Epithelial cell of proximal tubule (primary cell): ENCODE data around the gene CEBPA. TPM values are rescaled to one million over a fixed set of nuclear protein-coding genes. Genes with fewer than 3 reads are reported as not detected.

Source experiments
- DNase-seq: peaks from one replicate; pipeline ENCODE4 v3.0.0-alpha.2; 2011; ENCODE audit warnings: low read depth
- H3K4me3 ChIP-seq: 2 replicates; pipeline ENCODE4 v1.5.1; 2011; ENCODE audit warnings: low read depth, mild to moderate bottlenecking, low read length
- total RNA-seq: library from RNA; depleted of rRNA; stranded (reverse); fragments of >200 nt; gene quantifications from 2 replicates; pipeline ENCODE4 v1.2.3, GENCODE V29; 2015
- TF ChIP-seq, protein P1 (sequence below): conservative IDR thresholded peaks from 2 replicates; pipeline ENCODE4 v1.5.1; 2012; ENCODE audit warnings: low read depth, mild to moderate bottlenecking, low read length

The CEBPA gene
- total RNA-seq, 1 donor from 2014 or later = 2.9 TPM

DNA sequence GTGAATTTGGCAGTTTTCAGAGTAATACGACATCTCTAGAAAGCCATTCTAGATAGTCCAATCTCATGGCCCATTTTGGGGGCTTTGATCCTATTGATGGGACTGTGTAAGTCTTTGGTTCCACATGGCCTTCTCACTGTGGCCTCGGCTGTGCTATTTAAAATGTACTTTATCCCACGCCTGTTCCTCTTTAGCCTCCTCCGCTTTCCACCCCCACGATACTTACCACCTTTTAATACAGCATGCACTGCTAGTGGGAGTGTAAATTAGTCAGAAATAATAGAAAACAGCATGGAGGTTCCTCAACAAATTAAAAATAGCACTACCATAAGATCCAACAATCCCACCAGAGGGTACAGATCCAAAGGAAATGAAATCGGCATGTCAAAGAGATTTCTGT is 42.8 kb upstream of the CEBPA start:
- H3K4me3 ChIP-seq = no peak overlapping the region
- no peak for DNase-seq
- TF ChIP-seq, protein P1, sequence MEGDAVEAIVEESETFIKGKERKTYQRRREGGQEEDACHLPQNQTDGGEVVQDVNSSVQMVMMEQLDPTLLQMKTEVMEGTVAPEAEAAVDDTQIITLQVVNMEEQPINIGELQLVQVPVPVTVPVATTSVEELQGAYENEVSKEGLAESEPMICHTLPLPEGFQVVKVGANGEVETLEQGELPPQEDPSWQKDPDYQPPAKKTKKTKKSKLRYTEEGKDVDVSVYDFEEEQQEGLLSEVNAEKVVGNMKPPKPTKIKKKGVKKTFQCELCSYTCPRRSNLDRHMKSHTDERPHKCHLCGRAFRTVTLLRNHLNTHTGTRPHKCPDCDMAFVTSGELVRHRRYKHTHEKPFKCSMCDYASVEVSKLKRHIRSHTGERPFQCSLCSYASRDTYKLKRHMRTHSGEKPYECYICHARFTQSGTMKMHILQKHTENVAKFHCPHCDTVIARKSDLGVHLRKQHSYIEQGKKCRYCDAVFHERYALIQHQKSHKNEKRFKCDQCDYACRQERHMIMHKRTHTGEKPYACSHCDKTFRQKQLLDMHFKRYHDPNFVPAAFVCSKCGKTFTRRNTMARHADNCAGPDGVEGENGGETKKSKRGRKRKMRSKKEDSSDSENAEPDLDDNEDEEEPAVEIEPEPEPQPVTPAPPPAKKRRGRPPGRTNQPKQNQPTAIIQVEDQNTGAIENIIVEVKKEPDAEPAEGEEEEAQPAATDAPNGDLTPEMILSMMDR = no peak

DNA sequence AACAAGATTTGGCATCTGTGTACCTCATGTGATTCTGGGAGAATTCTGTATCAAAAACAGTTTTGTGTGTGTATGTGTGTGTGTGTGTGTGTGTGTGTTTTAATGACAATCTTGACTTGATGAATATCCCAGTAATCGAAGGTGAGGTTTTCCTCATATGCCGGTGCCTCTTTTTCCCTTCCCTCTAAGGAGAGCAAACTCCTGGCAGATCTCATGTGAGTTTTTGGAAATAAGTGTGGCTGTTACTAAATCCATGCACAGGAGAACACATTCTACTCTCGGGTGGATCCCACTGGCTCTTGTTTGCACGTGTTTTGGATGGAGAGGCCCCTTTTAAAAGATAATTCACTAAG is 42.2 kb upstream of the CEBPA start:
- TF ChIP-seq, protein P1 = no peak

DNA sequence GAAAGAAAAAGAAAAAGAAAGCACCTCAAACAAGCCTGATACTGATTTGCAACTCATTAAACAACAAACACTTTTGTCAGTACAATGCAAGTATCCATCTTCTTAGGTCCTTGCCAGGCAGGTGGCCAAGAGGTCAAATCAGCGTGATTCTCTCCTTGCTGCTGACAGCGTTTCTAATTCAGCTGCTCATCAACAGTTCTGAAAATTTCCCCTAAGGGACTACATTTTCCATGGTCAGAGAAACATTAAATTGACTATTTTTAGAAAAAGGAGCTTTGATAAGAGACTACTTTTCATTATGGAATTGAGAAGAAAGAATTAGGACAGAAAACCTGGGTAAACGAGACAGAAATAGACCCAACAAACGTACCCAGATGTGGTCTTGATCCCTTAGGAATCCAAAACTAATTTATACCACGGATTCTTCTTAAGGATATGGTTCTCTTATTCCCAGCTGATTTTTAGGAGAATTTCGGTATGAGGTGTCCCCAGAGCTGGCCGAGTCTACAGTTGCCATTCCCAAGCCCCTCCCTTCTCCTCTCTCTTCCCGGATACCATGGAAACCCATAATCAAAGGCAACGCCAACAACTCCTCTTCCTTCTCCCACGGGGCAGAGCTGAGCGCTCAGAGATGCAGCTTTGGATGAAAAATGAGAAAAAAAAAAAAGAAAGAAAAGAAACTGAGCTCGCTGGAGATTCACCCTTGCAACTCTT is 41.7 kb upstream of the CEBPA start:
- TF ChIP-seq, protein P1 = no peak
- H3K4me3 ChIP-seq = no peak overlapping the region
- DNase-seq = no peak

More for the DNA sequence above, 42.2 kb upstream of the CEBPA start:
- no peak overlapping the region for H3K4me3 ChIP-seq
- DNase-seq = no peak

DNA sequence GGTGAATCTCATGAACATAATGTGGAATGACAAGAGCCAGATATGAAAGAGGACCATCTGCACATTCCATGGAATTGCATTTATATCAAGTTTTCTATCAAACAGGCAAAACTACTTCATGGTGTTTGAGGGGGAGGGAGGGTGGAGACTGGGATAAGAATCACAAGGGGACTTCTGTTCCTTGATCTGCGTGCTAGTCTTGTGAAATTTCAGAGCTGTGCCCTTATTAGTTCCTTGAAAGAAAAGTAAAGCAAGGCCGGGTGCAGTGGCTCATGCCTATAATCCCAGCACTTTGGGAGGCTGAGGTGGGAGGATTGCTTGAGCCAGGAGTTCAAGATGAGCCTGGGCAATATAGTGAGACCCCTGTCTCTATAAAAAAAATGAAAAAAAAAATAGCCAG is 41.0 kb upstream of the CEBPA start:
- DNase-seq = no peak
- H3K4me3 ChIP-seq = no peak overlapping the region
- TF ChIP-seq, protein P1 = no peak

DNA sequence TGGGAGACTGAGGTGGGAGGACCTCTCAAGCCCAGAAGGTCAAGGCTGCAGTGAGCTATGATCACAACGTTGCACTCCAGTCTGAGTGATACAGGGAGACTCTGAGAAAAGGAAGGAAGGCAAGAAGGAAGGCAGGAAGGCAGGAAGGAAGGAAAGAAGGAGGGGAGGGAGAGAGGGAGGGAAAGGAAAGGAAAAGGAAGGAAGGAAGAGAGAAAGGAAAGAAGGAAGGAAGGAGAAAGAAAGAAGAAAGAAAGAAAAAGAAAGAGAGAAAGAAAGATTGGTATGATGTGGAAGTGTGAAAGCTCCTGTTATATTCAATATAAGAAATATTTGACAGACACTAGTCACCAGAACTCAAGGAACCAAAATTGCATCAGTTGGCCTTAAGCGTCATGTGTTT is 38.7 kb upstream of the CEBPA start:
- H3K4me3 ChIP-seq = no peak overlapping the region
- TF ChIP-seq, protein P1 = no peak
- DNase-seq = no peak

DNA sequence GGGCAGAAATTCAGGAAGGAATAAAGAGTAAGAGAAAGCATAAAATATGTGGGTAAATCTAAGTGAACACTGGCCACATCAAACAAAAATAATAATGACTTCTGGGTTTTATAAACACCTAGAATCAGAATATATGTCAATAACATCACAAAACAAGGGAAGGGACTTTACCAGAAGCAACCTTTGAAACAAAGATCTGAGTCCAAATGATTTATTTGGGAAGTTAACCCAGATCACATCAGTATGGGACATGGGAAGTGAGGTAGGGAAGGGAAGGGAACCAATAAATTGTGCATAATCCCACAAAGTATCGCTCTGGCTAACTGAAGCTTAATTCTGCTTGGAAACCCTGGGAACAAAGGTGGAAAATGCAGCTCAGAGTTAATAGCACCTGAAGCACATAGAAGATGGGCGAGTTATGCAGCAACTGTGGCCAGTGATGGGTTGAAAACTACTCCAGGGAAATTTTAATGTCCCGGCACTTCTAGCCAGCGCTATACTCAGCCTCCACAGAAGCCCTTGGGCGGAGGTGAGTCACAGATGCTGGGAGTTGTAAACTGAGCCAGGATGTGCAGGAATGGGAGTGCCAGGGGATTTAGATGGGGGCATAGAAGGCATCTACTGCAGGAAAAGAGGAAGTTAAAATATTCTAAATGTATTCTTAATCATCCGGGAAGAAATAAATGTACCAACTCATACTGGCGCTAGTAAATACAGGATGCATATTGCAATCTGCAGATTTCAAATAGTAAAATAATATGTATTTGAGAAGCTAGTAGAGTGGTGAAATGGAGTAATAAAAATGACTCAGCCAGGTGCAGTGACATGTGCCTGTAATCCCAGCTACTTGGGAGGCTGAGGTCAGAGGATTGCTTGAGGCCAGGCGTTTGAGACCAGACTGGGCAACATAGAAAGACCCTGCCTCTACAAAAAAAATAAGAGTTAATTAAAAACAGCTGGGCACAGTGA is 37.0 kb upstream of the CEBPA start:
- DNase-seq = no peak
- TF ChIP-seq, protein P1 = no peak
- H3K4me3 ChIP-seq = no peak overlapping the region
